Activated CD4-positive, alpha-beta T cell treated with anti-CD3 and anti-CD28 coated beads, Interleukin-2, amount 50 U/mL, for 4 hours (primary cell): ENCODE data around the gene IQCN.

Source experiments
- DNase-seq, 2 experiments: peaks; one replicate each; pipeline ENCODE4 v3.0.0-alpha.2; 2020

IQCN gene

GRCh38 chr19:18286973-18287635, 12.9 kb upstream of the IQCN start:
- no peak for DNase-seq

GRCh38 chr19:18284712-18285360, 10.6 kb upstream of the IQCN start:
- no peak for DNase-seq

- DNase-seq = no peak
Observed at GRCh38 chr19:18283338-18283737, 9.1 kb upstream of the IQCN start.

GRCh38 chr19:18282788-18283141, 8.5 kb upstream of the IQCN start:
- DNase-seq = no peak

- no peak for DNase-seq
Observed at GRCh38 chr19:18282021-18282787, 8.0 kb upstream of the IQCN start.

- DNase-seq = peak; percentile 91 to 94
Observed at GRCh38 chr19:18281082-18282020, 7.1 kb upstream of the IQCN start, which contains the start of gene JUND. JUND (minus strand) TSS chr19:18281622; CDS start chr19:18281484, 138 bp downstream.

GRCh38 chr19:18280247-18281081, 6.2 kb upstream of the IQCN start:
- DNase-seq = peak; percentile 59 to 63

GRCh38 chr19:18279516-18280246, 5.4 kb upstream of the IQCN start:
- DNase-seq = peak; percentile 89 to 90

GRCh38 chr19:18279266-18279515, 4.9 kb upstream of the IQCN start:
- no peak for DNase-seq

- peak; percentile 42 to 44 for DNase-seq
Observed at GRCh38 chr19:18278521-18279265, 4.4 kb upstream of the IQCN start.

GRCh38 chr19:18274781-18275356, 617 bp upstream of the IQCN start:
- no peak for DNase-seq

- no peak for DNase-seq
Observed at GRCh38 chr19:18273561-18274218, 562 bp downstream of the IQCN start.

- no peak for DNase-seq
Observed at GRCh38 chr19:18271433-18271841, 2.8 kb downstream of the IQCN start.

- no peak for DNase-seq
Observed at GRCh38 chr19:18270326-18270725, 3.9 kb downstream of the IQCN start.

- no peak for DNase-seq
Observed at GRCh38 chr19:18269070-18269723, 5.1 kb downstream of the IQCN start.

GRCh38 chr19:18266771-18267686, 7.2 kb downstream of the IQCN start:
- no peak for DNase-seq

GRCh38 chr19:18265582-18265981, 8.7 kb downstream of the IQCN start:
- no peak for DNase-seq

GRCh38 chr19:18264971-18265540, 9.2 kb downstream of the IQCN start:
- DNase-seq = no peak
